ENCODE data around the gene SORCS2. TPM values are rescaled to one million over a fixed set of nuclear protein-coding genes. Genes with fewer than 3 reads are reported as not detected.

Gene SORCS2
- total RNA-seq, 1 donor from 2014 or later: 29.5 TPM

DNA sequence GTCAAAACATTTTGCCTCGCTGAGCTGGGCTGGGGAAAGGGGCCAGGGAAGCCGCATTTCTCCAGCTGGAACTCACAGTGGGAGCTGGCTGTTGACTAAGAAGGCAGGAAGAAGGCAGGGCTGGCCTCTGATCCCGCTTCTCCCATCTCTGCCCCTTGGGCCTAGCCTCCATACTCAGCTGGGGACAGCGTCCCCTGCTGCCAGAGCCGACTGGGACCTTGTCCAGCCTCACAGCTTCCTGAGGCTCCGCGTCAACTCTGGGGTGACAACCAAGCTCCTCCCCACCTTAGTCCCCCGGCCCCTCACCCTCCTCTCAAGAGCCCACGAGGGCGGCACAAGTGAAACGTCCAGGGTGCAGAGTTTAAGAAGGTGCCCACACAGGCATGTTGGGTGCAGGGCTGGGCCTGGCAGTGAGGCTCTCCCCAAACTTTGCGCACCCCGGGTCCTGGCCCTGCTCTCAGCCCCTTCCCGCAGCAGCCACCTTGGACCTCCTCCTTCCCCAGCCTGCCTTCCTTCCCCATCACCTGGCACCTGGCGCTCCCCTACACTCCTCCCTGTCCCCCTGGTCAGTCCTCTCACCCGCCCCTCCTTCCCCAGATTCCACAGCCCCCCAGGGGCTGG lies 141.6 kb downstream of the SORCS2 start:
- DNase-seq: no peak
- no peak overlapping the region for H3K27ac Mint-ChIP-seq (ENCODE audit: unreplicated experiment)
- TF ChIP-seq, protein P1, sequence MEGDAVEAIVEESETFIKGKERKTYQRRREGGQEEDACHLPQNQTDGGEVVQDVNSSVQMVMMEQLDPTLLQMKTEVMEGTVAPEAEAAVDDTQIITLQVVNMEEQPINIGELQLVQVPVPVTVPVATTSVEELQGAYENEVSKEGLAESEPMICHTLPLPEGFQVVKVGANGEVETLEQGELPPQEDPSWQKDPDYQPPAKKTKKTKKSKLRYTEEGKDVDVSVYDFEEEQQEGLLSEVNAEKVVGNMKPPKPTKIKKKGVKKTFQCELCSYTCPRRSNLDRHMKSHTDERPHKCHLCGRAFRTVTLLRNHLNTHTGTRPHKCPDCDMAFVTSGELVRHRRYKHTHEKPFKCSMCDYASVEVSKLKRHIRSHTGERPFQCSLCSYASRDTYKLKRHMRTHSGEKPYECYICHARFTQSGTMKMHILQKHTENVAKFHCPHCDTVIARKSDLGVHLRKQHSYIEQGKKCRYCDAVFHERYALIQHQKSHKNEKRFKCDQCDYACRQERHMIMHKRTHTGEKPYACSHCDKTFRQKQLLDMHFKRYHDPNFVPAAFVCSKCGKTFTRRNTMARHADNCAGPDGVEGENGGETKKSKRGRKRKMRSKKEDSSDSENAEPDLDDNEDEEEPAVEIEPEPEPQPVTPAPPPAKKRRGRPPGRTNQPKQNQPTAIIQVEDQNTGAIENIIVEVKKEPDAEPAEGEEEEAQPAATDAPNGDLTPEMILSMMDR (IDR thresholded peaks at IDR 0.05; ENCODE audit: partially characterized antibody, unreplicated experiment): no peak

DNA sequence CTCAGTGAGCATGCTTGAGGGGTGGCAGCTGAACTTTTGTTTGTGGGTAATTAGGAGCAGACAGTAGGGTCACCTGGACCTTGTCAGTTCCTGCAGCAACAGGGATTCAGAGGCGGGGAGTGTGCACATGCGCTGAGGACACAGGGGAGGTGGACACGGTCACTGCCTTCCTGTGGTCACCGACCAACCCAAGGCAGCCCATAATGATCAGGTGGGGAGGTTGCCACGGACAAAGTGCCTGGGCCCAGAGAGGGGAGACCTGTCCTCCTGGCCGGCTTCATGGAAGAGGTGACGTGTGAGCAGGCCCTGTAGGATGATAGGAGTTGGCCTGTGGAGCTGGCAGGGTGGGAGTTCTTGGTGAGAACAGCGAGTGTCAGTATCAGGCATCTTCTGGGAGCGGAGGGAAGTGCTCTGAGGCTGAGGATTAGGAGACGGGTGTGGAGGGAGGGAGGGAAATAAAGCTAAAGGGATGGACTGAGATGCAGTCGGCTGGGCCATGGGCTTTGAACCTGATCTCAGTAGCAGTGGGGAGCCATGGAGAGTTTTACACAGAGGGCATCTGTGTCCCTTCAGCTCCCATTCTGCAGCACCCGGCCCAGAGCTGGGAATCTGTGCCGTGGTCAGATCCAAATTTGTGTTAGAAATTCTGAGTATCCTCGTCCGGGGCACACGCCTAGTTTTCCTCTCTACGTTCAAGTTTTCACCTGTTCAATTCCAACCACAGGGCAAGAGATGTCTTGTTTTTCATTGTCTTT lies 142.4 kb downstream of the SORCS2 start:
- peaks cover 6% of the 10 kb centered on the region for H3K36me3 Mint-ChIP-seq (ENCODE audit: unreplicated experiment)
- peaks cover 6% of the 10 kb centered on the region for H3K4me1 Mint-ChIP-seq (ENCODE audit: low read depth, unreplicated experiment)
- TF ChIP-seq, protein P1 (IDR thresholded peaks at IDR 0.05; ENCODE audit: partially characterized antibody, unreplicated experiment): no peak
- no peak overlapping the region for H3K27ac Mint-ChIP-seq (ENCODE audit: unreplicated experiment)
- no peak overlapping the region for H3K4me3 Mint-ChIP-seq (ENCODE audit: unreplicated experiment)
- DNase-seq: no peak
- peaks cover 13% of the 10 kb centered on the region for H3K27me3 Mint-ChIP-seq (ENCODE audit: unreplicated experiment)
- H3K9me3 Mint-ChIP-seq (ENCODE audit: unreplicated experiment): peaks cover 8% of the 10 kb centered on the region

More for the DNA sequence above, 141.6 kb downstream of the SORCS2 start:
- Mint-ChIP-seq H3K27me3 (ENCODE audit: unreplicated experiment) (peaks cover 13% of the 10 kb centered on the region), H3K9me3 (ENCODE audit: unreplicated experiment) (peaks cover 8% of the 10 kb centered on the region), H3K4me3 (ENCODE audit: unreplicated experiment) (no peak overlapping the region), H3K4me1 (ENCODE audit: low read depth, unreplicated experiment) (peaks cover 6% of the 10 kb centered on the region), H3K36me3 (ENCODE audit: unreplicated experiment) (peaks cover 6% of the 10 kb centered on the region)

DNA sequence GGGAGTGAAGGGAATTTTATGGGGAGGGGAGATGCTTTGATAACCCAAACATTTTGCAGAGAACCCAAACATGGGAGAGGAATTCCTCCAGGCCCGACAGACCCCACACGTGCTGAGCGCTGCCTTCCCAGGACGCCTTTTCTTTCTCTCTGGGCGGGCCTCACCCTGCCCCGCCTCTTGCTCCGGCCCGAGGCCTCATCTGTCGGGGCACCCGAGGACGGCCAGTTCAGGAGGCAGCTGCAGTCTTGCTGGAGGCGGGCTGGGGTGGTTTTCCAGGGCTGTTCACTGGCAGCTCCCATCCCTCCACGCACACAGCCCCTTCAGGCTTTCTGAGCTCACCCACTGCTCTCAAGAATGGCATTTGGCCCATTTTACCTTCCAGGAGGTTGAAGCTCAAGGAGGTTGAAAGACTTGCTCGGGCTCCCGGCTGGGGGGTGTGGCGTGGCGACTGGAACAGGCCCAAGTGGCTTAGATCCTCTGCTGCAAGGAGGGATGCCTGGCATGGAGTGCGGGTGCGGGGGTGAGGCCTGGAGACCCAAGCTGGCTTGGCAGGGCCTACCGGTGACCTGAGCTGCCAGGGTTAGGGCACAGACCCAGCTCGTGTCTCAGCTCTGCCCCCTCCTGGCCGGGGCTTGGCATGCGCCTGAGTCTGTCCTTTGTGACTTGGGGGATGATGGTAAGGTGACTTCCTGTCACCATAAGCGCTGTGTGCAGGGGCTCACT lies 143.2 kb downstream of the SORCS2 start:
- peaks cover 3% of the 10 kb centered on the region for H3K4me1 Mint-ChIP-seq (ENCODE audit: low read depth, unreplicated experiment)
- no peak overlapping the region for H3K4me3 Mint-ChIP-seq (ENCODE audit: unreplicated experiment)
- DNase-seq: peak; percentile 86
- no peak overlapping the region for H3K27ac Mint-ChIP-seq (ENCODE audit: unreplicated experiment)
- peaks cover 9% of the 10 kb centered on the region for H3K27me3 Mint-ChIP-seq (ENCODE audit: unreplicated experiment)
- H3K36me3 Mint-ChIP-seq (ENCODE audit: unreplicated experiment): peaks cover 6% of the 10 kb centered on the region
- peaks cover 8% of the 10 kb centered on the region for H3K9me3 Mint-ChIP-seq (ENCODE audit: unreplicated experiment)
- TF ChIP-seq, protein P1 (IDR thresholded peaks at IDR 0.05; ENCODE audit: partially characterized antibody, unreplicated experiment): peak; percentile 71

DNA sequence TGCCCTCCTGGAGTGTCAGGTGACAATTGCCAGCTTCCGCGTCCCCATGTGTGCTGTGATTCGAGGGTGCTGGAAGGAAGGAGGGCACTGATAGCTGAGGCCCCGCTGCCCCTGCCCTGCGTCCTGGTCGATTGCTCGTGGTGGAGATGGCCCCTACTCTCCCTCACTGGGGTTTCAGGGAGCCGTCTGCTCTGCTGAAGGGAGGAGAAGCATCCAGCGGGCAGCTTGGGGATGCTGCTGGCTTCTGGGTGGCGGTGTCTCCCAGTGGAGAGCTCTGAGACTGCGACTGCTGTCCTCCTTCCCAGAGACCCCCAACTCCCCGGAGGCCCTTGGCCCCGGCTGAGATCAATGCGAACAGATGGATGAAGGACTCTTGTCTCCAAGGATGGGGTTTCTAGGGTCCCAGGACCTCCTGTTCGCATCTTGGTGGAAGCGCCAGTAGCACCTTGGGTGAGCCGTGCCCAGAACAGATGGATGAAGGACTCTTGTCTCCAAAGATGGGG lies 143.8 kb downstream of the SORCS2 start:
- H3K4me1 Mint-ChIP-seq (ENCODE audit: low read depth, unreplicated experiment): peaks cover 3% of the 10 kb centered on the region
- H3K9me3 Mint-ChIP-seq (ENCODE audit: unreplicated experiment): peaks cover 8% of the 10 kb centered on the region
- DNase-seq: no peak
- peaks cover 8% of the 10 kb centered on the region for H3K27me3 Mint-ChIP-seq (ENCODE audit: unreplicated experiment)
- H3K36me3 Mint-ChIP-seq (ENCODE audit: unreplicated experiment): peaks cover 6% of the 10 kb centered on the region
- TF ChIP-seq, protein P1 (IDR thresholded peaks at IDR 0.05; ENCODE audit: partially characterized antibody, unreplicated experiment): no peak
- H3K27ac Mint-ChIP-seq (ENCODE audit: unreplicated experiment): no peak overlapping the region
- no peak overlapping the region for H3K4me3 Mint-ChIP-seq (ENCODE audit: unreplicated experiment)
